IMR-90 (cell line): ENCODE results near the gene TMEM14C. TPM values are rescaled to one million over a fixed set of nuclear protein-coding genes. Genes with fewer than 3 reads are reported as not detected.

Experiments used
- ATAC-seq: fragments of 200-7000 bp; cut with Tn5 transposase; 2 replicates; pipeline ENCODE4 v1.9.1; 2020; ENCODE audit warnings: low read depth, mild to moderate bottlenecking, moderate library complexity
- BruUV-seq: library from RNA; stranded (reverse); fragments of 400-500 nt; replicated peaks from 2 replicates; lab custom pipeline; 2021; lab: Mats Ljungman, UMichigan
- CTCF ChIA-PET: fragments of 300-600 bp; formaldehyde crosslinking; extraction: SDS; loops from one replicate; lab custom pipeline; 2021; ENCODE audit warnings: antibody characterized with exemption; lab: Yijun Ruan, JAX
- POLR2A ChIA-PET: fragments of 300-600 bp; sonication (Branson Sonifier 250); formaldehyde crosslinking; loops from one replicate; lab custom pipeline; 2022; ENCODE audit warnings: antibody characterized with exemption; ENCODE audit not compliant: unreplicated experiment; lab: Charles Lee
- DNase-seq: peaks from one replicate; pipeline ENCODE4 v3.0.0; 2013
- H2AFZ ChIP-seq: replicated peaks from 2 replicates; pipeline ENCODE3; 2013; ENCODE audit warnings: low read length, mild to moderate bottlenecking; ENCODE audit not compliant: poor library complexity
- H2AK5ac ChIP-seq: 2 replicates; pipeline ENCODE4 v1.6.1; 2013; ENCODE audit warnings: low read depth, low read length, inconsistent platforms
- H2AK9ac ChIP-seq: replicated peaks from 2 replicates; pipeline ENCODE3; 2013; ENCODE audit warnings: mild to moderate bottlenecking, low read depth, low read length, moderate library complexity; ENCODE audit not compliant: poor library complexity
- H2BK120ac ChIP-seq: 2 replicates; pipeline ENCODE4 v1.6.1; 2013; ENCODE audit warnings: low read depth, low read length, inconsistent platforms
- H2BK15ac ChIP-seq: 3 replicates; pipeline ENCODE4 v1.6.1; 2013; ENCODE audit warnings: low read depth, low read length, inconsistent platforms
- H2BK20ac ChIP-seq: 2 replicates; pipeline ENCODE4 v1.6.1; 2013; ENCODE audit warnings: low read depth, mild to moderate bottlenecking, inconsistent platforms, low read length, moderate library complexity
- H2BK5ac ChIP-seq: 2 replicates; pipeline ENCODE4 v1.6.1; 2013; ENCODE audit warnings: mild to moderate bottlenecking, low read depth, low read length, inconsistent platforms; ENCODE audit not compliant: poor library complexity, severe bottlenecking
- H3K14ac ChIP-seq: replicated peaks from 2 replicates; pipeline ENCODE4 v1.6.1; 2013; ENCODE audit warnings: low read depth, low read length, inconsistent platforms
- H3K18ac ChIP-seq: 2 replicates; pipeline ENCODE4 v1.6.1; 2013; ENCODE audit warnings: low read depth, low read length, control low read depth
- H3K23ac ChIP-seq: 2 replicates; pipeline ENCODE4 v1.6.1; 2013; ENCODE audit warnings: low read depth, low read length, inconsistent platforms
- H3K27ac ChIP-seq: 2 replicates; pipeline ENCODE4 v1.5.1; 2013; ENCODE audit warnings: mild to moderate bottlenecking, control low read depth, low read length; ENCODE audit not compliant: insufficient read depth
- H3K27me3 ChIP-seq: 2 replicates; pipeline ENCODE4 v1.6.1; 2013; ENCODE audit warnings: low read length; ENCODE audit not compliant: control insufficient read depth, insufficient read depth
- H3K36me3 ChIP-seq: 2 replicates; pipeline ENCODE4 v1.6.1; 2013; ENCODE audit warnings: low read length, mixed read lengths; ENCODE audit not compliant: control insufficient read depth, insufficient read depth
- H3K4ac ChIP-seq: 2 replicates; pipeline ENCODE4 v1.6.1; 2013; ENCODE audit warnings: low read depth, low read length, inconsistent platforms
- H3K4me1 ChIP-seq: 2 replicates; pipeline ENCODE4 v1.6.1; 2013; ENCODE audit warnings: low read length, mixed read lengths; ENCODE audit not compliant: control insufficient read depth, insufficient read depth
- H3K4me2 ChIP-seq: 2 replicates; pipeline ENCODE4 v1.6.1; 2013; ENCODE audit warnings: low read depth, mild to moderate bottlenecking, control low read depth, low read length, moderate library complexity
- H3K4me3 ChIP-seq: 2 replicates; pipeline ENCODE4 v1.5.1; 2013; ENCODE audit warnings: low read depth, mild to moderate bottlenecking, control low read depth, low read length, moderate library complexity; ENCODE audit not compliant: insufficient read depth
- H3K56ac ChIP-seq: 2 replicates; pipeline ENCODE4 v1.6.1; 2013; ENCODE audit warnings: low read length, inconsistent platforms; ENCODE audit not compliant: insufficient read depth; ENCODE audit errors: extremely low read depth
- H3K79me1 ChIP-seq, 2 experiments: 2 replicates each; pipeline ENCODE4 v1.6.1; 2013; ENCODE audit warnings: low read length in 2 of 2, inconsistent platforms in 1 of 2, low read depth in 1 of 2
- H3K9ac ChIP-seq: 2 replicates; pipeline ENCODE4 v1.6.1; 2013; ENCODE audit warnings: low read depth, low read length, control low read depth
- H3K9me1 ChIP-seq: 2 replicates; pipeline ENCODE4 v1.6.1; 2013; ENCODE audit warnings: low read length, inconsistent platforms; ENCODE audit not compliant: insufficient read depth
- H3K9me3 ChIP-seq: 2 replicates; pipeline ENCODE4 v1.6.1; 2013; ENCODE audit warnings: low read length; ENCODE audit not compliant: control insufficient read depth, insufficient read depth
- H4K20me1 ChIP-seq: 2 replicates; pipeline ENCODE4 v1.6.1; 2013; ENCODE audit warnings: low read length, inconsistent platforms; ENCODE audit not compliant: insufficient read depth
- H4K5ac ChIP-seq: 2 replicates; pipeline ENCODE4 v1.6.1; 2013; ENCODE audit warnings: mild to moderate bottlenecking, low read depth, low read length, control low read depth
- H4K8ac ChIP-seq, 2 experiments: 2 replicates each; pipeline ENCODE4 v1.6.1; 2013; ENCODE audit warnings: low read depth in 2 of 2, low read length in 2 of 2, control low read depth in 1 of 2, inconsistent platforms in 1 of 2
- H4K91ac ChIP-seq: 2 replicates; pipeline ENCODE4 v1.6.1; 2013; ENCODE audit warnings: low read depth, low read length, inconsistent platforms; ENCODE audit not compliant: insufficient read depth
- CEBPB ChIP-seq: IDR thresholded peaks from 2 replicates; pipeline ENCODE4 v1.6.1; 2012; ENCODE audit warnings: low read depth, low read length, improper control_type of control experiment
- CHD1 ChIP-seq: IDR thresholded peaks from 2 replicates; pipeline ENCODE4 v1.6.1; 2012; ENCODE audit warnings: low read depth, low read length, improper control_type of control experiment
- CTCF ChIP-seq: conservative IDR thresholded peaks from 2 replicates; pipeline ENCODE4 v1.5.1; 2012; ENCODE audit warnings: mild to moderate bottlenecking, low read depth, low read length, improper control_type of control experiment
- ELK1 ChIP-seq: fragments of 150-350 bp; IDR thresholded peaks from 2 replicates; pipeline ENCODE4 v1.6.1; 2016; ENCODE audit warnings: low read depth, mild to moderate bottlenecking, low read length, moderate library complexity, borderline replicate concordance
- MAFK ChIP-seq: IDR thresholded peaks from 2 replicates; pipeline ENCODE4 v1.6.1; 2012; ENCODE audit warnings: low read depth, low read length, improper control_type of control experiment
- NFE2L2 ChIP-seq: fragments of 150-350 bp; IDR thresholded peaks from 2 replicates; pipeline ENCODE4 v1.6.1; 2016; ENCODE audit warnings: low read depth, mild to moderate bottlenecking, low read length
- RAD21 ChIP-seq: IDR thresholded peaks from 2 replicates; pipeline ENCODE4 v1.6.1; 2012; ENCODE audit warnings: low read length, improper control_type of control experiment
- RCOR1 ChIP-seq: IDR thresholded peaks from 2 replicates; pipeline ENCODE4 v1.6.1; 2012; ENCODE audit warnings: mild to moderate bottlenecking, low read length, improper control_type of control experiment; ENCODE audit not compliant: insufficient replicate concordance
- RFX5 ChIP-seq: IDR thresholded peaks from 2 replicates; pipeline ENCODE4 v1.8.0; 2012; ENCODE audit warnings: low read depth, mild to moderate bottlenecking, low read length, moderate library complexity
- SMC3 ChIP-seq: fragments of 150-350 bp; IDR thresholded peaks from 2 replicates; pipeline ENCODE4 v1.6.1; 2016; ENCODE audit warnings: low read depth, mild to moderate bottlenecking, antibody characterized with exemption, low read length, moderate library complexity
- USF2 ChIP-seq: fragments of 150-350 bp; IDR thresholded peaks from 2 replicates; pipeline ENCODE4 v1.6.1; 2017; ENCODE audit warnings: mild to moderate bottlenecking, antibody characterized with exemption, low read length, low read depth
- WGBS, 2 experiments: methylation state at CpG; one replicate each; pipeline versions ENCODE4 v1.1.5 to v1.1.7; 2013; ENCODE audit warnings: missing lambda C conversion rate in 2 of 2; ENCODE audit not compliant: insufficient read length in 1 of 2; ENCODE audit errors: extremely low coverage in 2 of 2; 5-methylcytosine and 5-hydroxymethylcytosine counted together
- dilution Hi-C: fragments of 300-500 bp; cut with HindIII; formaldehyde crosslinking; loops from one replicate; pipeline ENCODE4 v1.14.3; 2018; ENCODE audit warnings: low sequenced_read_pairs; ENCODE audit not compliant: unreplicated experiment
- in situ Hi-C: fragments of 300-500 bp; cut with MboI; formaldehyde crosslinking; loops from 3 replicates; pipeline ENCODE4 v1.14.3; 2019; ENCODE audit warnings: low sequenced_read_pairs, inconsistent platforms, mixed read lengths
- intact Hi-C: fragments of 100-400 bp; cut with micrococcal nuclease; formaldehyde crosslinking; loops from 2 replicates; pipeline ENCODE4 v1.10.0; 2022
- polyA plus RNA-seq, 3 experiments: library from polyadenylated mRNA; depleted of rRNA; stranded (reverse); fragments of >200 nt; gene quantifications; 2 replicates each; pipeline ENCODE4 v1.2.3, GENCODE V29; 2012; ENCODE audit warnings: low replicate concordance in 1 of 3
- total RNA-seq: library from RNA; depleted of rRNA; stranded (reverse); fragments of >200 nt; gene quantifications from 2 replicates; pipeline ENCODE4 v1.2.3, GENCODE V29; 2012

TMEM14C gene
- total and polyA plus RNA-seq, 2 of the 4 experiments (the other 2 are of a cell fraction), result 129 to 175 TPM

- intact Hi-C loops, result no loop called here
- Histone ChIP-seq H3K4ac (no peak overlapping the region), H2BK120ac (no peak overlapping the region), H3K4me3 (no peak overlapping the region), H3K9me3 (no peaks in the 10 kb centered on the region), H2BK15ac (no peak overlapping the region), H3K56ac (no peak overlapping the region), H4K5ac (no peak overlapping the region), H3K36me3 (peaks cover 8% of the 10 kb centered on the region; the same call in 1 of the 2 replicates), H3K79me1 (peaks cover 4 to 9% of the 10 kb centered on the region in 2 experiments; a peak in 2 of 4 replicates), H3K9ac (no peak overlapping the region), H4K8ac (no peak overlapping the region), H3K9me1 (no peaks in the 10 kb centered on the region; the same call in 1 of the 2 replicates), H4K91ac (no peak overlapping the region), H2BK20ac (no peak overlapping the region), H3K14ac (no peak overlapping the region), H3K18ac (no peak overlapping the region), H2BK5ac (no peak overlapping the region), H2AK5ac (no peak overlapping the region), H3K4me1 (no peaks in the 10 kb centered on the region), H3K27me3 (no peaks in the 10 kb centered on the region), H4K20me1 (no peaks in the 10 kb centered on the region), H3K23ac (no peak overlapping the region), H2AFZ (no peak overlapping the region), H2AK9ac (no peak overlapping the region), H3K4me2 (no peak overlapping the region), H3K27ac (no peak overlapping the region)
- CTCF ChIA-PET, result no interaction called here
- POLR2A ChIA-PET, result no interaction called here
- DNase-seq (no peak), ATAC-seq (no peak)
- no TSS peak for BruUV-seq
- 100% methylated on average over 8 of the region's 12 CpGs; no CpG with 5 or more reads in 1 of the 2 experiments for WGBS, 2 experiments
- TF ChIP-seq MAFK (no peak), CHD1 (no peak), CEBPB (no peak), SMC3 (no peak), USF2 (no peak), RFX5 (no peak), NFE2L2 (no peak), RCOR1 (no peak), RAD21 (no peak), ELK1 (no peak), CTCF (no peak)
- dilution Hi-C loops, result no loop called here
- in situ Hi-C loops, result loop anchor here (25.0 kb wide), 1 partner anchor 1255 kb away; no protein-coding TSS in a partner anchor
These were observed 19.4 kb downstream of the TMEM14C start for GRCh38 chr6:10742251-10742650.
